ENCODE data around the gene CELF5.

CELF5 gene

DNA sequence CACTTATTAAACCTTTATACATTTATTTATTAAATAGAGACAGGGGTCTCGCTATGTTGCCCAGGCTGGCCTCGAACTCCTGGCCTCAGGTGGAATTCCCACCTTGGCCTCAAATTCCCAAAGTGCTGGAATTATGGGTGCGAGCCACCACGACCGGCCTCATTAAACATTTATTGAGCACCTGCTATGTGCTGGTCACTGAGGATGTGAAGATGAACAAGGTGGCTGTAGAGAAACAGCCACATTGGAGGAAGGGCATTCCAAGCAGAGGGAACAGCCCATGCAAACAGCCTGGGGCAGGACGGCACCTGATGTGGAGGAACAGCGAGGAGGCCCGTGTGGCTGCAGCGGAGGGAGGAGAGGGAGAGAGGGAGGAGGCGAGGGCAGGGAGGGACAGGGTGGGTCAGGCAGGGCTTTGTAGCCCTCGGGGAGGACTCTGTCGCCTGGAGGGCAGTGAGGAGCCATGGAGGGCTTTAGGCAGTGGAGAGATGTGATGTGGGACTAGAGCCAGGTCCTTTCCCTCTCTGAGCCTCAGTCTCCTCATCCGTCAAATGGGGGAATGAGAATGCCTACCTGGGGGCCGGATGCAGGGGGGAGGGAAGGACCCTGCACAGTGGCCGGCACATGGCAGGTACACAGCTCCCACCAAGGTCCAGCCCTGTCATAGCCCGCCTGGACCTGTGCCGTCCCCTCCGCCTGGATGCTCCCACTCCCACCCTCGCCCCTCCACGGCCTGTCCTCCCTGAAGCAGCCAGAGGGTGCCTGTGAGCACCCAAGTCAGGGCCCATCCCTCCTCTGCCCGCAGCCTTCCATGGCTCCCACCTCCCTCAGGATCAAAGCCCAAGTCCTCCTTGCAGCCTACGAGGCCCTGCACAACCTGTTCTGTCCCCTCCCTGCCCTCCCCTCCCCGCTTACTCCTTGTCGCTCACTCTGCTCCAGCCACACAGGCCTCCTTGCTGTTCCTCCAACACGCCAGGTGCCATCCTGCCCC, 120.4 kb downstream of the CELF5 start:
- DNase-seq (ENCODE audit: low read depth): no peak

DNA sequence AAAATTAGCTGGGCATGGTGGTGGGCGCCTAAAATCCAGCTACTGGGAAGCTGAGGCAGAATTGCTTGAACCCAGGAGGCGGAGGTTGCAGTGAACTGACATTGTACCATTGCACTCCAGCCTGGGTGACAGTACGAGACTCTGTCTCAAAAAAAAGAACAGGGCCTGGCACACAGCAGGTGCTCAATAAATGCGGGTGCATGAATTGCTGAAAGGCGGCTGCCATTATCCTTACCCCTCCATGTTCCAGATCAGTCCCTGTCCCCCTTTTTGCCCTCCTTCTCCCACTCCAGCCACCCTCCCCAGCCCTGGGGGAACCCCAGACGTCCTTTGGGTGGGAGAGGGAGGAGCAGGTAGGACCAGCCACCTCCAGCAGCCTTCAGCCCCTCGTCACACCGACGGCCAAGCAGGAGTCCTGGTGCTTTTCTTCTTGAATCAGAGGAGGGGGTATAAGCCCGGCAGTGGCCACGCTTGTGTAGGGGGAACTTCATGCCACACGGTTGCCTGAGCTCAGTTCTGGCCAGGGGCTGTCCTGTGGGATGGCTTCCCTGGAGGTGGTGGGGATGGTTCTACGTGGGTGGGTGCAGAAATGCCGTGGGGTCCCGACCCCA, 121.5 kb downstream of the CELF5 start:
- no peak for DNase-seq (ENCODE audit: low read depth)

Measured in amniotic epithelial cell (primary cell).